Pancreas (tissue), 10 donors: ENCODE results near the gene ST6GALNAC5. TPM values are rescaled to one million over a fixed set of nuclear protein-coding genes. Genes with fewer than 3 reads are reported as not detected.

Experiments
- ATAC-seq, 4 donors: fragments of 200-7000 bp; cut with Tn5 transposase; one replicate each; pipeline versions ENCODE4 v1.8.0 to v1.9.1; 2020; ENCODE audit warnings: mild to moderate bottlenecking in 4 of 4, moderate library complexity in 4 of 4
- DNase-seq, 6 donors: peaks; one replicate each; pipeline ENCODE4 v3.0.0-alpha.2; 2020
- FAIRE-seq: peaks from 2 replicates; lab custom pipeline; 2012; peaks lifted over from hg19 to GRCh38; lab: Jason Lieb, UNC
- H3K27ac ChIP-seq, 4 donors: fragments of 200-600 bp; sonication (generic); 1 replicate in 3 of 4; 2 replicates in 1 of 4; pipeline versions ENCODE4 v1.5.0 to v1.8.0; 2020
- H3K27me3 ChIP-seq, 4 donors: fragments of 200-600 bp; one replicate each; pipeline ENCODE4 v1.8.0; 2021
- H3K36me3 ChIP-seq, 3 donors: fragments of 200-600 bp; sonication (generic) in 1 of 3; one replicate each; pipeline versions ENCODE4 v1.5.0 to v1.8.0; 2020 to 2021
- H3K4me1 ChIP-seq, 3 donors: fragments of 200-600 bp; one replicate each; pipeline ENCODE4 v1.8.0; 2021
- H3K4me3 ChIP-seq, 4 donors: fragments of 200-600 bp; sonication (generic) in 2 of 4; one replicate each; pipeline versions ENCODE4 v1.5.0 to v1.8.0; 2020 to 2021
- H3K9me3 ChIP-seq, 4 donors: fragments of 200-600 bp; one replicate each; pipeline ENCODE4 v1.8.0; 2021
- CTCF ChIP-seq, 4 donors: fragments of 200-600 bp; sonication (generic) in 3 of 4; IDR thresholded peaks; one replicate each; pipeline versions ENCODE4 v1.5.0 to v1.8.0; 2021; ENCODE audit warnings: antibody characterized with exemption in 4 of 4
- WGBS, 2 donors: extraction: QIAGEN DNeasy Blood & Tissue Kit; methylation state at CpG; one replicate each; pipeline ENCODE4 v1.1.7; 2013; 5-methylcytosine and 5-hydroxymethylcytosine counted together
- intact Hi-C, 3 donors: fragments of 100-400 bp; cut with DNase I; formaldehyde crosslinking; loops; one replicate each; pipeline versions ENCODE4 v1.11.1 to v1.14.2; 2022
- polyA plus RNA-seq, 2 donors: library from polyadenylated mRNA; stranded (reverse); fragments of 200-250 nt; gene quantifications; one replicate each; pipeline ENCODE4 v1.2.3, GENCODE V29; 2013
- total RNA-seq, 6 donors: library from RNA; stranded (reverse); fragmentation: NEBNext Ultra II Directional in 4 of 6; extraction: Animal tissue kit (Norgen Biotek cat#: 25700) in 4 of 6; gene quantifications; one replicate each; pipeline versions ENCODE4 v1.2.1 to v1.2.4, GENCODE V29; 2021 to 2023
- donor health status: healthy with polysubstance abuse.
- donor health status: DM: no; HTN: no; CAD: no; lungs with moderate emphysema.
- donor health status: DM: no; HTN: no; CAD: no.
- donor health status: control.
- donor health status: control.
- donor health status: Bipolar disorder and iron deficiency.
- donor health status: DM: yes; HTN: yes; CAD: no.
- donor health status: DM: no; HTN: no; CAD: no.
- donor health status: DM: no; HTN: no; CAD: no.
- donor health status: DM: yes; HTN: yes; CAD: no.

The ST6GALNAC5 gene
- total and polyA plus RNA-seq, 8 donors: 0.20 to 3.1 (median 0.55) TPM

GRCh38 chr1:76827066-76827465 is 40.2 kb upstream of the ST6GALNAC5 start:
- ATAC-seq (no peak), FAIRE-seq (no peak), DNase-seq (no peak)
- Histone ChIP-seq H3K36me3 (no peaks in the 10 kb centered on the region), H3K9me3 (no peaks in the 10 kb centered on the region), H3K4me1 (no peaks in the 10 kb centered on the region), H3K4me3 (no peak overlapping the region), H3K27me3 (no peaks in the 10 kb centered on the region), H3K27ac (no peak overlapping the region)
- WGBS, 2 donors: 50 to 59% methylated on average over 2 of the region's 2 CpGs
- no peak for TF ChIP-seq CTCF (IDR thresholded peaks at IDR 0.05)
- intact Hi-C loops: no loop called here

- H3K27ac ChIP-seq: no peak overlapping the region
- intact Hi-C loops: no loop called here
- no peak for TF ChIP-seq CTCF (IDR thresholded peaks at IDR 0.05)
- no peak for DNase-seq
- no peak for FAIRE-seq
- no peaks in the 10 kb centered on the region for H3K36me3 ChIP-seq
- no peak for ATAC-seq
- H3K27me3 ChIP-seq: no peaks in the 10 kb centered on the region
- H3K4me3 ChIP-seq: no peak overlapping the region
- H3K4me1 ChIP-seq: no peaks in the 10 kb centered on the region
- H3K9me3 ChIP-seq: no peaks in the 10 kb centered on the region
- WGBS, 2 donors: 71 to 86% methylated on average over 6 of the region's 6 CpGs
Measured at GRCh38 chr1:76830373-76830772, 36.9 kb upstream of the ST6GALNAC5 start.

GRCh38 chr1:76832521-76832920 is 34.8 kb upstream of the ST6GALNAC5 start:
- DNase-seq: no peak
- no peak for TF ChIP-seq CTCF (IDR thresholded peaks at IDR 0.05)
- no peaks in the 10 kb centered on the region for H3K27me3 ChIP-seq
- intact Hi-C loops: no loop called here
- H3K27ac ChIP-seq: no peak overlapping the region
- H3K4me3 ChIP-seq: no peak overlapping the region
- no peak for FAIRE-seq
- no peaks in the 10 kb centered on the region for H3K9me3 ChIP-seq
- no peak for ATAC-seq
- no peaks in the 10 kb centered on the region for H3K4me1 ChIP-seq
- H3K36me3 ChIP-seq: no peaks in the 10 kb centered on the region

GRCh38 chr1:76833151-76833550 is 34.1 kb upstream of the ST6GALNAC5 start:
- no peak for DNase-seq
- no peaks in the 10 kb centered on the region for H3K27me3 ChIP-seq
- intact Hi-C loops: no loop called here
- no peak overlapping the region for H3K27ac ChIP-seq
- no peak for FAIRE-seq
- no peaks in the 10 kb centered on the region for H3K36me3 ChIP-seq
- ATAC-seq: no peak
- H3K4me1 ChIP-seq: no peaks in the 10 kb centered on the region
- no peak overlapping the region for H3K4me3 ChIP-seq
- no peaks in the 10 kb centered on the region for H3K9me3 ChIP-seq
- no peak for TF ChIP-seq CTCF (IDR thresholded peaks at IDR 0.05)
- WGBS, 2 donors: 86 to 100% methylated on average over 1 of the region's 1 CpG

GRCh38 chr1:76833856-76834255 is 33.4 kb upstream of the ST6GALNAC5 start:
- intact Hi-C loops: no loop called here
- FAIRE-seq (no peak), DNase-seq (no peak), ATAC-seq (no peak)
- TF ChIP-seq CTCF (IDR thresholded peaks at IDR 0.05): no peak
- Histone ChIP-seq H3K27me3 (no peaks in the 10 kb centered on the region), H3K4me3 (no peak overlapping the region), H3K4me1 (no peaks in the 10 kb centered on the region), H3K9me3 (no peaks in the 10 kb centered on the region), H3K36me3 (no peaks in the 10 kb centered on the region), H3K27ac (no peak overlapping the region)
- WGBS, 2 donors: 76 to 78% methylated on average over 2 of the region's 2 CpGs
